A549 (cell line): ENCODE results near the gene CDKN2D. TPM values are rescaled to one million over a fixed set of nuclear protein-coding genes. Genes with fewer than 3 reads are reported as not detected.
A peak's percentile ranks its signal among the peaks of the same experiment; 100 is the strongest.

Source experiments
- ATAC-seq, 2 experiments: fragments of 200-7000 bp in 1 of 2; fragments of >200 bp in 1 of 2; cut with Nextera tagmentation in 1 of 2; cut with Tn5 transposase in 1 of 2; 3 replicates each; pipeline versions ENCODE4 v1.8.0 to v1.9.1; 2018 to 2020; ENCODE audit warnings: mild to moderate bottlenecking in 1 of 2, moderate library complexity in 1 of 2
- CTCF ChIA-PET: fragments of 300-600 bp; sonication (Branson Sonifier 250); formaldehyde crosslinking; extraction: SDS; loops from one replicate; lab custom pipeline; 2021; ENCODE audit warnings: antibody characterized with exemption, inconsistent platforms; lab: Yijun Ruan, JAX
- POLR2A ChIA-PET: fragments of 350-600 bp; formaldehyde crosslinking; extraction: SDS; loops from one replicate; lab custom pipeline; 2021; ENCODE audit warnings: antibody characterized with exemption, inconsistent platforms; lab: Yijun Ruan, JAX
- DNase-seq, 2 experiments: peaks; one replicate each; pipeline versions ENCODE4 v3.0.0 to v3.0.0-alpha.2; 2011 to 2016; ENCODE audit warnings: low read depth in 1 of 2, low spot score in 1 of 2
- FAIRE-seq: peaks from 2 replicates; lab custom pipeline; 2011; peaks lifted over from hg19 to GRCh38; lab: Jason Lieb, UNC
- H3K27ac ChIP-seq, 2 experiments: fragments of >200 bp; sonication (Bioruptor Twin); formaldehyde crosslinking; 3 replicates each; pipeline ENCODE4 v1.5.1; 2016 to 2017
- H3K4me1 ChIP-seq: fragments of >200 bp; sonication (Bioruptor Twin); formaldehyde crosslinking; 3 replicates; pipeline ENCODE4 v1.6.1; 2016
- H3K4me2 ChIP-seq: fragments of >200 bp; sonication (Bioruptor Twin); formaldehyde crosslinking; 3 replicates; pipeline ENCODE4 v1.6.1; 2016
- H3K4me3 ChIP-seq: fragments of >200 bp; sonication (Bioruptor Twin); formaldehyde crosslinking; 3 replicates; pipeline ENCODE4 v1.5.1; 2016
- H3K9me3 ChIP-seq: fragments of >200 bp; sonication (Bioruptor Twin); formaldehyde crosslinking; 3 replicates; pipeline ENCODE4 v1.6.1; 2016
- CBX8 ChIP-seq: fragments of 200-600 bp; sonication (generic); IDR thresholded peaks from 2 replicates; pipeline ENCODE4 v1.6.1; 2016
- CEBPB ChIP-seq, 2 experiments: fragments of >200 bp in 1 of 2; sonication (Bioruptor Twin) in 1 of 2; formaldehyde crosslinking in 1 of 2; IDR thresholded peaks; 2 replicates each; pipeline ENCODE4 v1.6.1; 2012 to 2016
- EHMT2 ChIP-seq: fragments of 200-600 bp; sonication (generic); IDR thresholded peaks from 2 replicates; pipeline ENCODE4 v1.6.1; 2016; ENCODE audit warnings: antibody characterized with exemption, low read depth, mild to moderate bottlenecking, moderate library complexity
- EP300 ChIP-seq, 2 experiments: fragments of >200 bp; sonication (Bioruptor Twin); formaldehyde crosslinking; IDR thresholded peaks; 2 replicates in 1 of 2; 3 replicates in 1 of 2; pipeline ENCODE4 v1.6.1; 2016 to 2017
- FOSB ChIP-seq: fragments of 250-450 bp; sonication (Bioruptor Pico); IDR thresholded peaks from 2 replicates; pipeline ENCODE4 v1.5.0; 2020; ENCODE audit warnings: mild to moderate bottlenecking, moderate library complexity
- HDAC2 ChIP-seq: fragments of 200-600 bp; sonication (generic); IDR thresholded peaks from 2 replicates; pipeline ENCODE4 v1.6.1; 2016
- MAFK ChIP-seq: fragments of 450-650 bp; IDR thresholded peaks from 2 replicates; pipeline ENCODE4 v1.6.1; 2014; ENCODE audit not compliant: partially characterized antibody
- NPAS2 ChIP-seq: fragments of 250-450 bp; sonication (Bioruptor Pico); IDR thresholded peaks from 2 replicates; pipeline ENCODE4 v1.8.0; 2022; ENCODE audit warnings: mild to moderate bottlenecking, moderate library complexity, borderline replicate concordance
- RARB ChIP-seq: fragments of 250-450 bp; sonication (Bioruptor Pico); IDR thresholded peaks from 2 replicates; pipeline ENCODE4 v1.8.0; 2021; ENCODE audit warnings: mild to moderate bottlenecking, moderate library complexity
- TFCP2L1 ChIP-seq: fragments of 250-450 bp; sonication (Bioruptor Pico); IDR thresholded peaks from 2 replicates; pipeline ENCODE4 v1.5.0; 2021; ENCODE audit warnings: mild to moderate bottlenecking
- ZC3H11A ChIP-seq: fragments of 450-650 bp; IDR thresholded peaks from 2 replicates; pipeline ENCODE4 v1.6.1; 2014; ENCODE audit warnings: antibody characterized with exemption, mild to moderate bottlenecking
- ZNF302 ChIP-seq: fragments of 250-450 bp; sonication (Bioruptor Pico); IDR thresholded peaks from 2 replicates; pipeline ENCODE4 v1.9.0; 2021; ENCODE audit warnings: inconsistent platforms, mild to moderate bottlenecking, moderate library complexity
- WGBS: methylation state at CpG from one replicate; pipeline ENCODE4 v1.1.6; 2017; ENCODE audit errors: missing lambda C conversion rate; 5-methylcytosine and 5-hydroxymethylcytosine counted together
- polyA plus RNA-seq, 4 experiments: library from polyadenylated mRNA; depleted of rRNA in 3 of 4; stranded (reverse); fragments of >200 nt; fragmentation: RNase III in 1 of 4; extraction: RNeasy Plus Mini Kit Qiagen cat#74134 plus additional on column Dnase treatment in 1 of 4; gene quantifications; 2 replicates in 3 of 4; 3 replicates in 1 of 4; pipeline ENCODE4 v1.2.3, GENCODE V29; 2011 to 2017
- small RNA-seq, 6 experiments: library from RNA; depleted of rRNA; stranded (forward); fragments of <200 nt; gene quantifications; one replicate each; pipeline ENCODE3, GENCODE V24; 2012

CDKN2D gene
- polyA plus RNA-seq, 2 of the 4 experiments (the other 2 are of a cell fraction) = 3.1 to 4.3 TPM

- Histone ChIP-seq H3K4me3 (peak overlapping the region; percentile 92), H3K27ac (peak overlapping the region; percentile 72 to 93), H3K4me1 (peaks cover 11% of the 10 kb centered on the region; the same call in 1 of the 3 replicates), H3K4me2 (peak overlapping the region; percentile 99), H3K9me3 (no peaks in the 10 kb centered on the region)
- CTCF ChIA-PET = interaction anchor here (0.8 to 2.7 kb wide), 8 partner anchors 9 to 128 kb away, joined by 3 to 9 read pairs (median 6); no protein-coding TSS in a partner anchor
- POLR2A ChIA-PET = no interaction called here
- ATAC-seq = peak; percentile 43 to 54; a peak in 4 of 6 replicates
- 51% methylated on average over 5 of the region's 10 CpGs for WGBS
- DNase-seq = no peak
- TF ChIP-seq HDAC2 (no peak), CBX8 (no peak), ZNF302 (CRISPR knock-in tag) (no peak), MAFK (no peak), EHMT2 (no peak), FOSB (CRISPR knock-in tag) (no peak), CEBPB (IDR thresholded peaks at IDR 0.05) (no peak), EP300 (IDR thresholded peaks at IDR 0.05) (no peak), TFCP2L1 (CRISPR knock-in tag) (no peak), NPAS2 (CRISPR knock-in tag) (no peak), RARB (CRISPR knock-in tag) (no peak), ZC3H11A (no peak)
- no peak for FAIRE-seq
Observed at GRCh38 chr19:10516671-10517286, 52.0 kb downstream of the CDKN2D start.

Small RNA genes lying within 50 kb of the gene (small RNA-seq; reads per million reads assigned to genes)
- gene MIR1238 (0 to 0.04 (median 0) reads per million in 6 experiments), gene RNU7-140P (0 to 0.35 (median 0) reads per million in 6 experiments)

Other genes starting within 250 kb of the CDKN2D start
- 1.8 and 3.0 TPM in 2 replicates for gene RAVER1, start 235.4 kb downstream of the CDKN2D start, polyA plus RNA-seq (2011; rRNA removed)
- 20.4 to 22.1 TPM (median 21.4 TPM) in 3 replicates for gene RAVER1, start 235.4 kb downstream of the CDKN2D start, polyA plus RNA-seq (2017; fragmentation: RNase III; extraction: RNeasy Plus Mini Kit Qiagen cat#74134 plus additional on column Dnase treatment)
- 4.7 and 5.3 TPM in 2 replicates for gene ICAM3, start 229.4 kb downstream of the CDKN2D start, polyA plus RNA-seq (2011; rRNA removed)
- 6.2 to 7.3 TPM (median 6.6 TPM) in 3 replicates for gene ICAM3, start 229.4 kb downstream of the CDKN2D start, polyA plus RNA-seq (2017; fragmentation: RNase III; extraction: RNeasy Plus Mini Kit Qiagen cat#74134 plus additional on column Dnase treatment)
- gene TYK2, start 188.4 kb downstream of the CDKN2D start, polyA plus RNA-seq (2011; rRNA removed) = 17.0 and 41.4 TPM in 2 replicates
- gene TYK2, start 188.4 kb downstream of the CDKN2D start, polyA plus RNA-seq (2017; fragmentation: RNase III; extraction: RNeasy Plus Mini Kit Qiagen cat#74134 plus additional on column Dnase treatment) = 51.9 to 65.6 TPM (median 57.1 TPM) in 3 replicates
- gene CDC37, start 165.4 kb downstream of the CDKN2D start, polyA plus RNA-seq (2011; rRNA removed) = 125 and 152 TPM in 2 replicates
- gene CDC37, start 165.4 kb downstream of the CDKN2D start, polyA plus RNA-seq (2017; fragmentation: RNase III; extraction: RNeasy Plus Mini Kit Qiagen cat#74134 plus additional on column Dnase treatment) = 214 to 236 TPM (median 220 TPM) in 3 replicates
- gene PDE4A, start 148.4 kb downstream of the CDKN2D start, polyA plus RNA-seq (2011; rRNA removed) = 1.2 and 2.2 TPM in 2 replicates
- 3.7 to 3.9 TPM (median 3.9 TPM) in 3 replicates for gene PDE4A, start 148.4 kb downstream of the CDKN2D start, polyA plus RNA-seq (2017; fragmentation: RNase III; extraction: RNeasy Plus Mini Kit Qiagen cat#74134 plus additional on column Dnase treatment)
- gene KEAP1, start 65.6 kb downstream of the CDKN2D start, polyA plus RNA-seq (2011; rRNA removed) = 49.3 and 60.6 TPM in 2 replicates
- 67.7 to 73.6 TPM (median 72.1 TPM) in 3 replicates for gene KEAP1, start 65.6 kb downstream of the CDKN2D start, polyA plus RNA-seq (2017; fragmentation: RNase III; extraction: RNeasy Plus Mini Kit Qiagen cat#74134 plus additional on column Dnase treatment)
- gene S1PR5, start 51.5 kb downstream of the CDKN2D start, polyA plus RNA-seq (2011; rRNA removed) = 0.99 and 2.1 TPM in 2 replicates
- gene S1PR5, start 51.5 kb downstream of the CDKN2D start, polyA plus RNA-seq (2017; fragmentation: RNase III; extraction: RNeasy Plus Mini Kit Qiagen cat#74134 plus additional on column Dnase treatment) = 3.0 to 3.8 TPM (median 3.1 TPM) in 3 replicates
- gene ATG4D, start 25.1 kb downstream of the CDKN2D start, polyA plus RNA-seq (2011; rRNA removed) = 6.9 and 7.3 TPM in 2 replicates
- gene ATG4D, start 25.1 kb downstream of the CDKN2D start, polyA plus RNA-seq (2017; fragmentation: RNase III; extraction: RNeasy Plus Mini Kit Qiagen cat#74134 plus additional on column Dnase treatment) = 10.4 to 12.4 TPM (median 10.7 TPM) in 3 replicates
- gene KRI1, start 3.0 kb downstream of the CDKN2D start, polyA plus RNA-seq (2011; rRNA removed) = 10.6 and 21.6 TPM in 2 replicates
- gene KRI1, start 3.0 kb downstream of the CDKN2D start, polyA plus RNA-seq (2017; fragmentation: RNase III; extraction: RNeasy Plus Mini Kit Qiagen cat#74134 plus additional on column Dnase treatment) = 23.2 to 25.6 TPM (median 25.2 TPM) in 3 replicates
- 13.0 and 17.4 TPM in 2 replicates for gene AP1M2, start 18.3 kb upstream of the CDKN2D start, polyA plus RNA-seq (2011; rRNA removed)
- 44.8 to 53.1 TPM (median 45.0 TPM) in 3 replicates for gene AP1M2, start 18.3 kb upstream of the CDKN2D start, polyA plus RNA-seq (2017; fragmentation: RNase III; extraction: RNeasy Plus Mini Kit Qiagen cat#74134 plus additional on column Dnase treatment)
- 8.3 and 10.3 TPM in 2 replicates for gene SLC44A2, start 56.6 kb upstream of the CDKN2D start, polyA plus RNA-seq (2011; rRNA removed)
- gene SLC44A2, start 56.6 kb upstream of the CDKN2D start, polyA plus RNA-seq (2017; fragmentation: RNase III; extraction: RNeasy Plus Mini Kit Qiagen cat#74134 plus additional on column Dnase treatment) = 6.7 to 10.1 TPM (median 8.3 TPM) in 3 replicates
- 174 and 197 TPM in 2 replicates for gene ILF3, start 85.4 kb upstream of the CDKN2D start, polyA plus RNA-seq (2011; rRNA removed)
- gene ILF3, start 85.4 kb upstream of the CDKN2D start, polyA plus RNA-seq (2017; fragmentation: RNase III; extraction: RNeasy Plus Mini Kit Qiagen cat#74134 plus additional on column Dnase treatment) = 137 to 151 TPM (median 142 TPM) in 3 replicates
- gene QTRT1, start 132.5 kb upstream of the CDKN2D start, polyA plus RNA-seq (2011; rRNA removed) = 23.6 and 24.3 TPM in 2 replicates
- gene QTRT1, start 132.5 kb upstream of the CDKN2D start, polyA plus RNA-seq (2017; fragmentation: RNase III; extraction: RNeasy Plus Mini Kit Qiagen cat#74134 plus additional on column Dnase treatment) = 42.2 to 47.6 TPM (median 42.5 TPM) in 3 replicates
- 32.9 and 52.4 TPM in 2 replicates for gene DNM2, start 149.1 kb upstream of the CDKN2D start, polyA plus RNA-seq (2011; rRNA removed)
- 55.8 to 58.5 TPM (median 57.3 TPM) in 3 replicates for gene DNM2, start 149.1 kb upstream of the CDKN2D start, polyA plus RNA-seq (2017; fragmentation: RNase III; extraction: RNeasy Plus Mini Kit Qiagen cat#74134 plus additional on column Dnase treatment)